HG03571 (cell line): ENCODE data around the gene THAP3.

ENCODE experiments used
- ATAC-seq: cut with Tn5 transposase; IDR thresholded peaks from one replicate; pipeline ENCODE4 v1.9.1; 2021; ENCODE audit not compliant: unreplicated experiment

The THAP3 gene

GRCh38 chr1:6603915-6604558, 20.6 kb upstream of the THAP3 start:
- no peak for ATAC-seq

DNA sequence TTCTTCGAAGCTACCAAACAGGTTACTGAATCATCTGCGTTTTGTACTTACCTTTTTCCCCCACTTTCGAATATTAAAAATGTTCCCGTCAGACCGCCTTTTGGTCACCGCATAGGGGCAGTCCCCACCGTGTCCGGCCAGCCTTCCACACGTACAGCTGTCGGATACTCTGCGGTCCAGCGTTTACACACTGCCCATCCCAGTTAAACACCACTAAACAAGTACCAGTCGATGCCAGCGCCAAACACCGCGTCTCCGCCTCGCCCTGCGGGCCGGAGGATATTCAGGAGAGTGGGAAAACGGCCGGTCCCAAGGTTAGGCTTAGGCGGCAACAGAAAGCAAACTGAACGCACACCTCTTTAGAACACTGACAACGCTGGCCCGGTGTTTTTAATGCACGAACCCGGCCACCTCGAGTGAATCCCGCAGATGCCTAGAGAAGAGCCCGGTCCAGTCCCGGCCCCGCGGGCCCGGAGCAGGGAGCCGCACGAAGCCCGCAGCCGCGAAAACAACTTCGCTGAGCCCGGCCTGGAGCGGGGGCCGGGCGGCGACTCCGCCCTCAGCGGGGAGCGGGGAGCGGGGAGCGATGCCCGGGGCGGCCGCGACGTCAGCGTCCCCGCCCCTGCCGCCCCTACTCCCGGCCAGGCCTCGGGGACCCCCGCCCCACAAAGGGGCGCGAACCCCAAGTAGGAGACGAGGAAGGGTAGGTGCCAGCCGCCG, 11.9 kb upstream of the THAP3 start:
- peak; percentile 24 for ATAC-seq

- ATAC-seq, result peak; percentile 91
Observed at GRCh38 chr1:6613361-6614018, 11.2 kb upstream of the THAP3 start, which contains the start of gene PHF13. Gene PHF13 (plus strand): TSS chr1:6613731. CDS start chr1:6614067, 336 bp downstream.

- no peak for ATAC-seq
Observed at GRCh38 chr1:6614019-6614928, 10.4 kb upstream of the THAP3 start.

GRCh38 chr1:6614929-6615785, 9.5 kb upstream of the THAP3 start:
- no peak for ATAC-seq

- no peak for ATAC-seq
Observed at GRCh38 chr1:6619045-6619444, 5.6 kb upstream of the THAP3 start.

DNA sequence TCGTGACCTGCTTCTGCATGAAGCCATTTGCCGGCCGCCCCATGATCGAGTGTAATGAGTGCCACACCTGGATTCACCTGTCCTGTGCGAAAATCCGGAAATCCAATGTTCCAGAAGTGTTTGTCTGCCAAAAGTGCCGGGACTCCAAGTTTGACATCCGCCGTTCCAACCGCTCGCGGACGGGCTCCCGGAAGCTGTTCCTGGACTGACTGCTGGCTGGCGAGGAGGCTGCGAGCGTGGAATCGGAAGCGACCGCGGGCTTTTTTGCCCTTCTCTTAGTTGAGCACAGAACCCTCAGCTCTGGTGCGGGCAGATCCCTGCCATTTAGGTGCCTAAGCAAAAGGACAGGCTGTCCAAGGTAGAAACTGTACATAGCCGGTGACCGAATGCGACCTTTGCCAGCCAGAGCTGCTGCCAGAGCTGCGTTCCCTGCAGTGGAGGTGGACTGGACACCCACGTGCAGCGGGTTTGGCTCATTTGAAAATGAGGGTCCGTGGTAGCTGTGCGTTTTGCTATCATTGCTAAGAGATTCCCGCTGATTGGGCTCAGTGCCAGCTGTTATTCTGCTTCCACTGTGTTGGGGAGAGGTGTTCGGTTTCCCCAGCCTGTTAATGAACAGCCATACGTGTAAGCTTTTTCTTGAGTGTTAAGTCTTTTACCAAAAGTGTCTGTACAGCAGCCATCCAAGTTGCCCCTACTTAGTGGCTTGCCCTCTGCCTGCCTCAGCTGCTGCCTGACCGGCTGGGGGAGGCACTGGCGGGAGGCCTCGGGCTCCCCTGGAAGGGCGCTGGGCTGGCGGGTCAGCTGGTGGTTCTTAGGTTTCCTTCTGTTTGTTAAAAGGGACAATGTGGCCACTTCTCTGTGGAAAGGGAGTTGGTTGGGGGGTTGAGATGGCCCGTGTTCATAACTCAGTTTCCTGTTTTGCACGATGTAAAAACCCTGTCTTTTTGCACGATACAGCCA, 3.0 kb upstream of the THAP3 start:
- ATAC-seq, result no peak

DNA sequence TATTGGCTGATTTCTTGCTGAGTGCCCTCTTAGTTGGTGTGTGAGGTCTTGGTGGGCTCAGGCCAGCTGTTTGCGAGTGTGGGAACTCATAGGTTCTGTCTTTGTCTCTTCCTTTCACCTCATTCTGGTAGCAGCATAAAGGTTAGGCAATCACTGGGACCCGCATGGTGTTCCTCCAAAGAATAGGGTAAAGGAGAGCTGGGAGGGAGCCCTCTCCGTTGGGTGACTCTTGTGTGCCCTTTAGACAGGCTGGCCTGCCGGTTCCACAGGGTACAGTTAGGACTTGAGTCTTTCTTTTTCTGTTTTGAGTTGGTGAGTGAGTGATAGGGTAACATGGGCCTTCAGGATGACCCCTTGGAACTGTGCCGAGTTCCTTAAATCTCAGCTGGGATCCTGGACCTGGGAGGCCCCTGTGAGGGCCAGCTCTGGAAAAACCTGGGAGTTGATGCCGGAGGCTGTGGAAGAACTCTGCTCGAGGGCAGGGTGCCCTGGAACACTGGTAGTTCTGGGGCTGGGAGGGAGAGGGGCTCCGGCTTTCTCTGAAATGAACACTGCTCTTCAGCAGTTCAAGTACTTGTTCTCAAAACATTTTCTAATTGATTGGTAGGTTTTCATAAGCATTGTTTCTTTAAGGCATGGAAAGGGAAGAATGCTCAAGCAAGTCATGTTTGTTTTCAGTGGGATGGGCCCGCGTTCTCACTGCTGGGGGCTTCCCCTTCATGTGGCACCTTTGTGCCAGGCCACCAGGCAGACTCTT, 2.1 kb upstream of the THAP3 start:
- no peak for ATAC-seq

- ATAC-seq, result no peak
Observed at GRCh38 chr1:6623269-6623965, 1.3 kb upstream of the THAP3 start.

DNA sequence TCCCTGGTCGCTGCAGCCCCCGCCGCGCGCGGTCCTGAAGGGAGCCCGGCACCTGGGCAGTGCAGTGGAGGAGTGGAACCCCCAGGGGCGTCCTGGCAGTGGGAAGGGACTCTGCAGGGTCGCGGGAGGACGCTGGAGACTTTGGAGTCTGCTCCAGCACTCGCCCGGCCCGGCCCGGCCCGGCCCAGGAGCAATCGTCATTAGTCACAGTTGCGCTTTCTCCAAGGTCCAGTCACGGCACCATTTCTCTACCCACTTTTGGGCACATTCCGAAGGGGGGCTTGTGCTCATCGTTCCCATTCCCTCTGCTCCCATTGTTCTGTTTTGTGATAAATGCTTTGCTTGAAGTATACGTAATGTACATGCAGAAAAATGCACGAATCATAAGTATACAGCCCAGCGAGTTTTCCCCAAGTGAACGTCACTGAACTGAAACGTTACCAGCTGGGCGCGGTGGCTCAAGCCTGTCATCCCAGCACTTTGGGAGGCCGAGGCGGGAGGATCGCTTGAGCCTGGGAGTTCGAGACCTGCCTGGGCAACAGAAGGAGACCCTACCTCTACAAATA, 999 bp downstream of the THAP3 start:
- ATAC-seq, result no peak

DNA sequence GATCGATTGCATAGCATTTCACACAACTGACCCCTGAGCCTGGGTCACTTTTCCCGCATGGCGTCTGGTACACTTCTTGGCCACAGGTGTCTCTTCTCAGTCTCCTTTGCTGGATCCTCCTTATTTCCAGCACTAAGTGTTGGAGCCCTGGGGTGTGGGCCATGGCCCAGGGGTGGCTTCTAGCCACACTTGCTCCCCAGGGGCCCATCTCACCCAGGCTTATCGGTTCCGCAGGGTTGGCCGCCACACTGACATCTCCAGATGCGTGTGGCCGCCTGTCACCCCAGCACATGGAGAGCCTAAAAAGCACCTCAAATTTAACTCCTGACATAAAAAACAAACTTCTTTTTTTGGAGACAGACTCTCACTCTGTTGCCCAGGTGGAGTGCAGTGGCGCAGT, 2.4 kb downstream of the THAP3 start:
- ATAC-seq, result no peak

DNA sequence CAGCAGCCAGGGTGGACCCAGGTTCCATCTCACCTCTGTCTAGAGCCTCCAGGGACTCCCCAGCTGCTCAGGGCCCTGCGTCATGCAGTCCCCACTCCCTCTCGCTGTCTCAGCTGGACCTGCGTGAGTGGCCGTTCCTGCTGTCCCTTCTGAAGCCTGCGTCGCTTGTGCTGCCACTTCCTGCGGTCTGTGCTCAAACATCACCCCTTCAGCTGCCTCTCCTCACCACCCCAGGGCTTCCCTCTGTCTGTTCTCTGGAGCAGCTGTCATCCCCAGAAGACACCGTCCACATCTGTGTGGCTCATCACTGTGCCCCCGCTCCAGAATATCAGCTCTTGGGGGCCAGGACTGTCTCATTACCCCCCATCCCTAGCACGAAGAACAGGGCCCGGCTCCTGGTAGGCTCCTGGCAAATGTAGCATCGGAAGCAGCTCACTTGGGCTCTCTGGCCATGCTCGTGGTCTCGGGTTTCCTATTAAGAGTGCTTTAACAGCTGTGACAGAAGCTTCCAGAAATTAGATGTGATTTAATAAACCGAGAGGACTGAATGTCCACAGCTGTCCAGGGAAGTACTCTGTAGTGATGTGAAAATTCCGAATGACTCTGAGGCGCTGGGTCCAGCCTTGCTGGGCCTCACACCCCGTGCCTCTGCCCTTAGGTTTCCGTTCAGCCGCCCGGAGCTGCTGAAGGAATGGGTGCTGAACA, 3.3 kb downstream of the THAP3 start:
- no peak for ATAC-seq

- no peak for ATAC-seq
Observed at GRCh38 chr1:6628971-6629479, 4.4 kb downstream of the THAP3 start.

DNA sequence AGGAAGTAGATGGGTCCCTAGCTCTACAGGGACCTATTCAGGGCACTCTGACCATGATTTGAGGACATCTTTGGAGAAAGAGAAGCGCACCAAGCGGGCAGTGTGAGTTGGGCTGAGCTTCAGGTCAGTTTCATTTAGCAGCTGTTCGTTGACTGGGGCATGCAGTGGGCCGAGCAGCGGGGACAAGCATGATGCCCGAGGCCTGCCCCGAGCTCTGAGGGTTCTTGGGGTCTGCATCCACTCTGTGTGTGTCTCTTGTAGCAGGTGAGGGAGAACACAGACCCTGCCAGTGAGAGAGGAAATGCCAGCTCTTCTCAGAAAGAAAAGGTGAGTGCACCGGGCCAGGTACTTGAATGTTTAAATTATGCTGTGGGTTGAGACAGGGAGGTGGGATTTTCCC, 5.4 kb downstream of the THAP3 start:
- no peak for ATAC-seq

- ATAC-seq, result no peak
Observed at GRCh38 chr1:6631058-6631457, 6.4 kb downstream of the THAP3 start.
